Measurements from ENCODE around the gene PLCB1.
A peak's percentile ranks its signal among the peaks of the same experiment; 100 is the strongest.

Gene PLCB1

GRCh38 chr20:8331740-8332412 lies 199.8 kb downstream of the PLCB1 start:
- DNase-seq (ENCODE audit: low read depth), result peak; percentile 81
- TF ChIP-seq CTCF (IDR thresholded peaks at IDR 0.05; ENCODE audit: low read length, missing control alignments), result no peak
- H3K4me3 ChIP-seq (replicated peaks; ENCODE audit: low read depth, low read length), result no peak overlapping the region

GRCh38 chr20:8334641-8335040 lies 202.6 kb downstream of the PLCB1 start:
- H3K4me3 ChIP-seq (replicated peaks; ENCODE audit: low read depth, low read length), result no peak overlapping the region
- no peak for TF ChIP-seq CTCF (IDR thresholded peaks at IDR 0.05; ENCODE audit: low read length, missing control alignments)
- no peak for DNase-seq (ENCODE audit: low read depth)

DNA sequence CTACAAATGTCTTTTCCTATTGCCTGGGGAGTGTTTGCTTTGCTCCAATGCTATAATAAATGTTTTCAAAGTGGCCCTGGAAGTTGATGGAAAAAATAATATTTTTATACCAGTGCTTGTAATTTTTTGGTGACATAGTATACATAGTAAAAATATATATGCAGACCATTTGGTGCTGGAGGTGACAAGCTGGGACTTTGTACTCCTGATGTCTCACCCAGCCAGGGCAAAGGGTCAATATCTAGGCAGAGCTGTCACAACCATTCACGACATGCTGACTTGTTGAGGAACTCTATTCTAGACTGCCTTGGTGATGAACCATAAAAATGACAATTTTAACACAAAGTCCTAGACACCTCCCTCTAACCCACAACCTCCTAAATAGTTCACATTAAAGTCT lies 203.0 kb downstream of the PLCB1 start:
- DNase-seq (ENCODE audit: low read depth), result no peak
- no peak for TF ChIP-seq CTCF (IDR thresholded peaks at IDR 0.05; ENCODE audit: low read length, missing control alignments)
- no peak overlapping the region for H3K4me3 ChIP-seq (replicated peaks; ENCODE audit: low read depth, low read length)

DNA sequence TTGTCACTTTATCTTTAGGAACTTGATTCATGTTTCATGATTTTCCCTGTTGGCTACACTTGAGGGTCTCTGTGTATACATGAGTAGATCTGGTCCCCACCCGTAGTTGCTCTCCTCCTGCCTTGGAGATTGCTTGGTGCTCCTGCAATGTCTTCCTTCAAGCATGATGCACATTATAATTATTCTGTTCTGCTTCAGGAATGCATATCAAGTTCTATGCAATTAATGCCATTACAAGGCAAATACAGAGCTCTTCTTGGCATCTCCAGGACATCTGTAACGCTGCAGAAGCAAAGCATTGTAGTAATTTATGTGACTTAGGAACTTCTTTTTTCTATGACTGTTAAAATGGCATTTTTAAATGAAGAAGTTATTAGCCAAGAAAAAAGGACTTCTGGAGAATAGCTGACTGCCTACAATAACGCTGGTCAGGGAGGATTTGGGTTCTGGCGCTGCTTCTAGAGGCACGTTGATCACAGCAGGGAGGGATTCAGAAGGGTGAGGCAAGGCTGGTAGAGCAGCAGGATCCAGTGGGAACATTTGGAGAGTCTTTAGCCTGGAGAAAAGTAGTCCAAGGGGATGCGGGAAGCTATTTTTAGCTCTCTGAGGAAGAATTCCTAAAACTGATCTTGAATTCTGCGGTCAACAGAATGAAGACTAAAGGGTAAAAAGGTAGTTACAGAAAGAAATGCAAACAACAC lies 203.6 kb downstream of the PLCB1 start:
- DNase-seq (ENCODE audit: low read depth), result no peak
- H3K4me3 ChIP-seq (replicated peaks; ENCODE audit: low read depth, low read length), result no peak overlapping the region
- TF ChIP-seq CTCF (IDR thresholded peaks at IDR 0.05; ENCODE audit: low read length, missing control alignments), result no peak

DNA sequence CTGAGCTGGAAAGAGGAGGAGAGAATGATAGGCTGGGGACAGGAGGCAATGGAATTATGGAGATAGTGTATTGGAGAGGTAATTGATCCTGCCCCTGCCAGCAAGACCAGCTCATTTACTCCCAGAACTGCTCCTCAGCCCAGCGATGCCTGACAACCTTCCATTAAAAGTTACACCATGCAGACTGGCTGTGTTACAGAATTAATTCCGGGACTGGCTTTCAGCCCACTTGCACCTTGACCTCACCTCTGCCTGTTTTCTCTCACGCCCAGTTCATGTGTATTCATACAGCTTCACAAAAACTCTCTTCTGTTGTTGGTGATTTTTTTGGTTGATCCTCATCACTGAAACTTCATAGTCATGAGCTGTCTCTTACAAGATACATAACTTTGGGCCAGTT lies 207.3 kb downstream of the PLCB1 start:
- TF ChIP-seq CTCF (IDR thresholded peaks at IDR 0.05; ENCODE audit: low read length, missing control alignments), result no peak
- H3K4me3 ChIP-seq (replicated peaks; ENCODE audit: low read depth, low read length), result no peak overlapping the region

DNA sequence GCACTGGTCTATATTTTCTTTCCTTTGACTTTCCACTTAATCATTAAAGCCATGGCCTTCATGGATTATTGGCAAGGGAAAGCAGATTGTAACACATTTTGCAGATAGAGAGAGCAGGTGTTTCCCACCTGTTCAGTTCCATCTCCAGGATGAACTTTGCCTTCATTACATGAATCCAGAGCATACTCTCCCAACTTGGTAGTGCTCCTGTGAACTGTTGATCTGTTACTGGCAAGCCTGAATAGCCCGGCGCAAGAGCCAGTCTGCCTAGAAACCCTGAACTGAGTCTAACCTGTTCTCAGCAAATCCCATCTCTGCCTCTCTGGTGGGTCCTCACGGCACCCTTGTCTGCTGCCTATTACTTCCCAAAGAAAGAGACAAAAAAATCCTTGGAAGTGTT lies 210.3 kb downstream of the PLCB1 start:
- no peak overlapping the region for H3K4me3 ChIP-seq (replicated peaks; ENCODE audit: low read depth, low read length)
- no peak for DNase-seq (ENCODE audit: low read depth)
- TF ChIP-seq CTCF (IDR thresholded peaks at IDR 0.05; ENCODE audit: low read length, missing control alignments), result no peak

More for the DNA sequence above, 207.3 kb downstream of the PLCB1 start:
- DNase-seq (ENCODE audit: low read depth), result no peak

DNA sequence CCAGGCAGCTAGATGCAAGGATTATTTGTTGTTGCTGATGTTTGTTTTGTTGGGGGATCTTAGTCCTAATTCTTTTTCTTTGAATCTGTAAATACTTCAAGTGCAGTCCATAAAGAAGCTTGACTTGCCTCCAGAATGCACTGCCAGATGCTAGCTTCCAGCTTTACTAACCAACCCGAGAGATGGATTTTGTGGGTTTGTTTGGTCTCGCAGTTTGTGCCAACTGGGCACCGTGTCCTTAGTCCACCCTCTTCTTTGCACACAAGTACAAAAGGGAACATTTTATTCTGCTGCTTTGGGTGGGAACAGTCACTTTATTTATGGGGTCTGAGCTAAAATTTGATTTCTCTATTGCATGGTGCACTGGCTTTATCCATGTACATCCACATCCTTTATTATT lies 212.0 kb downstream of the PLCB1 start:
- no peak for TF ChIP-seq CTCF (IDR thresholded peaks at IDR 0.05; ENCODE audit: low read length, missing control alignments)
- DNase-seq (ENCODE audit: low read depth), result no peak
- H3K4me3 ChIP-seq (replicated peaks; ENCODE audit: low read depth, low read length), result no peak overlapping the region

All from fibroblast of pulmonary artery (primary cell).